Measurements from ENCODE around the gene GPR17. TPM values are rescaled to one million over a fixed set of nuclear protein-coding genes. Genes with fewer than 3 reads are reported as not detected.

Gene GPR17
- total and polyA plus RNA-seq, 9 of the 15 experiments (the other 6 are each of a cell fraction or from before 2014, with no cell fraction given), result not detected

GRCh38 chr2:127700527-127701192 lies 54.7 kb downstream of the GPR17 start (continued):
- TF ChIP-seq ZNF311 (CRISPR knock-in tag; IDR thresholded peaks at IDR 0.05), result no peak
- no peak for TF ChIP-seq MCM2 (IDR thresholded peaks at IDR 0.05; ENCODE audit: low read depth)
- peak in 1 of 2 experiments; percentile 53; a peak in 1 of 4 replicates for TF ChIP-seq ZNF639 (CRISPR knock-in tag; conservative IDR thresholded peaks at IDR 0.05 in 1 of 2, IDR thresholded peaks at IDR 0.05 in 1 of 2)
- no peak for TF ChIP-seq HOMEZ (CRISPR knock-in tag; IDR thresholded peaks at IDR 0.05)
- peak; percentile 98 for TF ChIP-seq CREM (IDR thresholded peaks at IDR 0.05; ENCODE audit: low read depth)
- TF ChIP-seq KLF1 (tag; IDR thresholded peaks at IDR 0.05), result peak; percentile 82; the same call in 1 of the 2 replicates
- peak; percentile 29 to 47 (median 32); a peak in 4 of 6 replicates for TF ChIP-seq CTCF (IDR thresholded peaks at IDR 0.05 in 2 of 3, conservative IDR thresholded peaks at IDR 0.05 in 1 of 3; ENCODE audit: insufficient read depth in 2 of 3, low read depth in 1 of 3, low read length in 3 of 3)
- no peak for TF ChIP-seq NR1H2 (CRISPR knock-in tag; IDR thresholded peaks at IDR 0.05)
- no peak for TF ChIP-seq MEF2D (tag; conservative IDR thresholded peaks at IDR 0.05; ENCODE audit: low read depth)
- TF ChIP-seq, protein P1, sequence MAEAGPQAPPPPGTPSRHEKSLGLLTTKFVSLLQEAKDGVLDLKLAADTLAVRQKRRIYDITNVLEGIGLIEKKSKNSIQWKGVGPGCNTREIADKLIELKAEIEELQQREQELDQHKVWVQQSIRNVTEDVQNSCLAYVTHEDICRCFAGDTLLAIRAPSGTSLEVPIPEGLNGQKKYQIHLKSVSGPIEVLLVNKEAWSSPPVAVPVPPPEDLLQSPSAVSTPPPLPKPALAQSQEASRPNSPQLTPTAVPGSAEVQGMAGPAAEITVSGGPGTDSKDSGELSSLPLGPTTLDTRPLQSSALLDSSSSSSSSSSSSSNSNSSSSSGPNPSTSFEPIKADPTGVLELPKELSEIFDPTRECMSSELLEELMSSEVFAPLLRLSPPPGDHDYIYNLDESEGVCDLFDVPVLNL (CRISPR knock-in tag; IDR thresholded peaks at IDR 0.05; ENCODE audit: low read depth), result 0 out of 2 replicates have a peak, but pooled peaks have one; percentile 46
- TF ChIP-seq CBX3 (IDR thresholded peaks at IDR 0.05; ENCODE audit: borderline replicate concordance in 1 of 2, low read length in 2 of 2), result peak in 1 of 2 experiments; percentile 92; a peak in 1 of 3 replicates
- TF ChIP-seq ZNF707 (CRISPR knock-in tag; conservative IDR thresholded peaks at IDR 0.05), result peak; percentile 19; the same call in 1 of the 2 replicates
- TF ChIP-seq ZNF41 (CRISPR knock-in tag; conservative IDR thresholded peaks at IDR 0.05), result peak; percentile 43; the same call in 1 of the 2 replicates
- TF ChIP-seq NR2C1 (IDR thresholded peaks at IDR 0.05), result peak; percentile 68
- no peak; the same call in none of the 2 replicates for TF ChIP-seq NR2C1 (tag; IDR thresholded peaks at IDR 0.05)
- 0 out of 2 replicates have a peak, but pooled peaks have one; percentile 30 for TF ChIP-seq SPI1 (IDR thresholded peaks at IDR 0.05; ENCODE audit: borderline replicate concordance, low read depth, low read length)
- TF ChIP-seq ZNF23 (CRISPR knock-in tag; IDR thresholded peaks at IDR 0.05), result 0 out of 2 replicates have a peak, but pooled peaks have one; percentile 4
- no peak for TF ChIP-seq GTF2A2 (tag; IDR thresholded peaks at IDR 0.05)
- peak; percentile 80 for TF ChIP-seq USF2 (CRISPR knock-in tag; IDR thresholded peaks at IDR 0.05)

Data from K562 (cell line).